ENCODE measurements around the gene PALS1.
A peak's percentile ranks its signal among the peaks of the same experiment; 100 is the strongest.

PALS1 gene

DNA sequence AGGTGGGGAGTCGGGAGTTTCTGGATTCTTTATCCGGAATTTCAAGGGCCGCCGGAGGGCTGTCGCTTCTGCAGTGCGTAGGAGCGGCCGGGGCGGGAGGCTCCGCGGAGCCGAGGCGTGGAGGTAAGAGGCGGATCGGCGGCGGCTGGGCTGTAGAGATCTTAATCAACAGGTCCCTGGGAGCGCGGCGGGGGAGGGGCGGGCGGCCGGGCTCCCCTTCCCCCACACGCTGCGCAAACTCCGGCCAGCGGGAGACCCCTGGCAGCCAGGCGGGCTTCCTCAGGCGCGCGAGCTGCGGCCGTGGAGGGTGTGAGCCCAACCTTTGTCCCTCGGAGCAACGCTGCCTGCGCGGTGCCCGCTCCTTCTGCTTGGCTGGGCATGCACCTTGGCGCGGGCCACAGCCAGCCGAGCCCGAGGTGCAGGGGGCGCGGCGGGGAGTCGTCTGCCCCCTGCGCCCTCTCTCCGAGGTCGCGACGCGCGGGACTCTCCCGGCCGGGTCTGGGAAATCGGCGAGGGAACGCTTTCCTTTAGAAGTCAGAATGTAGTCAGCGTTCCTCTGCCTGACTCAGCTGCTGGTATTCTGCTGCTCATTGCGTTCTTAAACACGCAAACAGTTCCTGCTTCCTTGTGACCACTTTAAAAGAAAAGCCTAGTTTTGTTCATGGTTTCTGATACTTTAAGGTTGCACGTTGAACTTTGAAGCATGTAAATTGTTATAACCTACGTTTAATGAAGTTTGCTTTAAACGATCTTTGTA, at the start of gene PALS1:
Gene PALS1, plus strand, starts transcription at position 25 of the 757 bp plus-strand sequence. CDS start 37,736 bp downstream, outside the sequence.
- DNase-seq (ENCODE audit: low read depth in 2 of 2), result no peak

DNA sequence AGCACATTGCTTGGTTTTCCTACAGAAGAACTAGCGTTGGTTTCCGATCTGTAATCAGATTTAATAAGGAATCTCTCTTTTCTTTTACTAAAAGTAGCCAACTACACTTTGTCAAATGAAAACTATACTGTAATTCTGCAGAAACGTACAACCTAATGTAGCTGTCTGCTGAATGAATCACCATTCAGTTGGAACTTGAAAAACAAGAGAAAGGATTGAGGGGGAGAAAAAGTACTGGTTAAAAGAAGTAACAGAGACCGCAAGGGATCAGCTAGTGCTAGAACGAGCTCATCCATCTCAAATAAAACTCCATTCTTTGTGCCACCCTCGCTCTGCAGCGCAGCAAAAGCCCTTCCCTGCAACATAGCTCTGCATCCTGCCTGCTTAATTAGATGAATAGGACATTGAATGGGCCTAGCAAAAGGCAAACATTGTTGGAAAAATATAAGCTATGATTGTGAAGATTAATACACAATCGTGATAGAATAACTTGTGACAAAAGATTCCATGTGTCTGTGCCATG, 49.4 kb upstream of the PALS1 start:
- DNase-seq (ENCODE audit: low read depth in 2 of 2), result no peak

DNA sequence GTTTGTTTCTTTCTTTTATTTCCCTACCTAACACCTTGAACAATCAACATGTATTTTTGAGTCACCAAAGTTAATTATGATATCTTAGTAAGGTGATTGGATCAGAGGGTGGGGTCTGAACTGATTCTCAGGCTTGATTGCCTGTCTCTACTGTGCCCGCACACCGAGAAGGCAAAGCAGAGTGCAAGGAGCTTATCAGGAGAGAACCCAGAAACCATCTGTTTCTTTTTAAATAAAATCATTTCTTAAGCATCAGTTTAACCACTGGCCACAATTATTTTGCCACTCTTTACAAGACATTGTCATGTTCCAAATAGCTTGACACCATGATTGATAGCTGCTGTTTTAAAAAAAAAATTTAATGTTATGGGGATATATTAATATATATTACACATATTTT, 48.9 kb upstream of the PALS1 start:
- no peak for DNase-seq (ENCODE audit: low read depth in 2 of 2)

DNA sequence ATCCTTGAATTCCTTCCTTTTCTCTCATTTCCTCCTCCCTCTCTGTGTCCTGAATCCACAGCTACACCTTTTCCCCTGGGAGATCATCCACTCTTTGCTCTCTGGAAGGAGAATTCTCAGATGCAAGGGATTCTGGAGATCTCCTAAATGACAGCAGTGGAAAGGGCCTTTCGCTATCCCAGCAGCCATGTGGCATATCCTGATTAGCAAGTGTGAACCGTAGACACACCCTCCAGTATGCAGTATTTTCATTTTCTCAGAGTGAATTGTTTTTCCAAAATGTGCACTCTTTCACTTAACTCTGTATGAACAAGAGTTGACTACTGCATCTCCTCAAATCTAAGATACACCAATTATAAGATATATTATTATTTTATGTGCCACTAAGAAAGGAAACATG, 46.0 kb upstream of the PALS1 start:
- DNase-seq (ENCODE audit: low read depth in 2 of 2), result no peak

DNA sequence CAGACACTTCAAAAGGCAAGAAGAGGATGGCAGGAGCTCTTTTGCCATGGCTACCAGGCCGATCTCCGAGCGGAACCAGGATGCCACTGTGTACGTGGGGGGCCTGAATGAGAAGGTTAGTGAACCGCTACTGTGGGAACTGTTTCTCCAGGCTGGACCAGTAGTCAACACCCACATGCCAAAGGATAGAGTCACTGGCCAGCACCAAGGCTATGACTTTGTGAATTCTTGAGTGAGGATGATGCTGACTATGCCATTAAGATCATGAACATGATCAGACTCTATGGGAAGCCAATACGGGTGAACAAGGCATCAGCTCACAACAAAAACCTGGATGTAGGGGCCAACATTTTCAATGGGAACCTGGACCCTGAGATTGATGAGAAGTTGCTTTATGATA, 42.2 kb upstream of the PALS1 start:
- DNase-seq (ENCODE audit: low read depth in 2 of 2), result no peak

DNA sequence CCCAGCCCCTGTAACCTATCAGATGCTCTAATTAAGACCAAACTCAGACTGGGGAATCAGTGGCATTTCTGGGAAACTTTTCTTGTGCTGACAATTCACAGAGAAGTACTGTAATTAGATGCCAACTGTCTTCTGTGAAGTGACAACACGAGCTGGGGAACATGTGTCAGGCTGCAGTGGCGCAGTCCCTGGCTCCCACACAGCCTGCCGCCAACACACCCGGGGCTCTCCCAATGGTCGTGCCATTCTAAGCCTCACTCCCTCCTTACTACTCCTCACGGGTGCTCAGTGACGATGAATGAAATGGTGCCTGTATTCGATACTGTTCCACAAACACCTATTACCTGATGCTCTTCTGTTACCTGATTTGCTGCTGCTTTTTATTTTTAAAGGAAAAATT, 33.4 kb upstream of the PALS1 start:
- DNase-seq (ENCODE audit: low read depth in 2 of 2), result no peak

DNA sequence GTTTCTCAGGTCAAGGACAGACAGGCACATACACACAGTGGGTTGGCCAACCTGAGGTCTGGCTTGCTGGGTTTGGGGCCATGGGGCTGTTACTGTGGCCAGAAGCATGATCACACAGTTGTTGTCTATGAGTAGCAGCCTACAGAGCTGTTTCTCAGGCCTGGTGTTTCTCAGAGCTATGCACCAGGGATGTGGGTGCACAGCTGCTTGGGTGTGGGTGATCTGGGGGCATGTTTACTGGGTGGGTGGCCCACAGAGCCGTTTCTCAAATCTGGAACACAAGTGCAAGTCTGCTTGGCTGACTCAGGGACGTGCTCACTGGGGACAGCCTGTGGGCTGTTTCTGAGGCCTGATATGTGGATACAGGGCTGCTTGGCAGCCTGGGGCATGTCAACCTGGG, 23.1 kb upstream of the PALS1 start:
- DNase-seq (ENCODE audit: low read depth in 2 of 2), result no peak

DNA sequence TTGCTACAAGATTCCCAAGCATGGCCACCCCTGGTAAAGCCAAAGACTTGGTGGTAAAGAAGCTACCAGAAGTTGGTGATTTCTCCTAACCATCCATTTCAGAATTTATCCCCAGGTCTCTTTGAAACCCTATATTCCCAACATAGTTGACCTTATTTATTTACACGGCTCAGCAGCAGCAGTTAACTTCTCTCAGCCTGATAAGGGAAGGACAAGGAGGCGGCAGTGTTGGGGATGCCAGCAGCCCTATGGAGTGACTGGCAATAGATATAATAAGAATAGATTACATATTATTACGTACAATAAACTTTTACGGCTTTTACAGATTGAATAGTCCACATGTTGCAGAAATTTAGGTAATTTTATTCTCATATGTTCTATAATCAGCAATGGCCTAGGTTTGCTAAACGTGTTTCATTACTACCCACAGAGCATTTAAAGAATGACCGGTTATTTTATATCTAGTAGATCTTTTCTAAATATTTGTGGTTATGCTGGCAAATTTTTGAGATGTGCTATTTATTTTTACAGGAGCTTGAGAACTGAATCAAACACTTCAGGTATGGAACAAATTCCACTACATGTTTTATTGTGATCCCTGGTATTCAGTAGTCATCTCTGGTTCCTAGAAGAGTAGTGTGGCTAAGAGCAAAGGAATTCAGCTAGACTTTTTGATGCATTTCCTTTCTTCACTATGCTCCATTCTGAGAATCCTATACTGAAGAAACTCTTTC, 19.8 kb upstream of the PALS1 start:
- DNase-seq (ENCODE audit: low read depth in 2 of 2), result no peak

DNA sequence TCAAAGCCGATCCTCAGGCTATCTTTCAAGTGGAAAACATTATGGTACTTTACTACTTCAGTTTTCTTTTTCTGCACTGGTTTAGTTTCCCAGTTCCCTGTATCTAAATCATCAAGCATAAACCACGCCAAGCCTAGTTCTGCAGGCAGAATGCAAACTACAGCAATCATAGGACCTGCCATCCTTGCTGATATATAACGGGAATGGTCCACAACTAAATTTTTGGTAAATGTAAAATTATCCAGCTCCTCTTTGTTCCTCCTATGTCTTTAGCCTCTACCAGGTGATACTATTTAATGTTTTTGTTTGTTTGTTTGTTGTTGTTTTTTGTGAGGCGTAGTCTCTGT, 19.3 kb upstream of the PALS1 start:
- DNase-seq (ENCODE audit: low read depth in 2 of 2), result no peak

DNA sequence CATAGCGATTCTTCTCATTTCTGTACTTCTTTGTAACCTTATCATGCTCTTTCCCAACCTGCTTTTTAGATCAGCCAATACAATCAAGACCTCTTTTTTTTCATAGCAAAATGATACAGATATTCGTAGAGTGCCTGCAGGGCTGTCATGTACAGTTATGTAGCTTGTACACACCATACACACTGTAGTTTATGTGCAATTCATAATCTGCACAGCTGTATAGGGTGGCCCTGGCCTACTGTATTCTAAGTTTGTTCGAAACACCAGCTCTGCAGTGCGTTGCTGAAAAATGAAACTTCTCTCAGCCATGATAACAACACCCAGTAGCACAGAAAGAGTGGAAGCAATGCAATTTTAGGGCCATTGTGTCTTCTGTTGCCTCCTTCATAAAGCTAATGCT, 15.7 kb upstream of the PALS1 start:
- no peak for DNase-seq (ENCODE audit: low read depth in 2 of 2)

DNA sequence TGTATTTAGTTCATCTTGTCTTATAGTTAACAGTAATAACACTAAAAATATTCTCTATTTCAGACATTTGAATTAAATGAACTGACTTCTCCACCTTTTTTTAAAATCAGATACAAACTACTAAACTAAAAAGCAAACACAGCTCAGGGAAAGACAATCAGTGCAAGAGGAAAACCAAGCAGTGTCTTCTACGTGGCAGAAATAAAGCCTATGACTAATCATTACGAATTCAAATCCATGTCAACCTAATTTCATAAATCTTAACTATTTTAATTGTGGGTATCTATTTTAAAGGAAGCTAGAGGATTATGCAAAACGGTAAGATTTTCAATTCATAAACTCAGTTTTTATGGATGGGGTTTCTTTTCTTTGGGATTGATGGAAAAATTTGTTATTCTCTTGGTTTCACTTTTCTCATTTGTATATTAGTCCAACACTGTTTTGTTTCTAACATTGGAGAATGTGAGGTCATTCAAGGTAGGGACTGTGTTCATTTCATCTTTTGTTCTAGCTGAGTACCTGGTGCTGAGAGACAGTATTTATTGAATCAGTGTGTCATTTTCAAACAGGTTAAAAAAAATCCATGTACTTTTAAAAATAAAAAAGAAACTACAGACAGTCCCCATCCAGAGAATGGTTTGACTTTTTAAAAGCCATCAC, 12.8 kb upstream of the PALS1 start:
- DNase-seq (ENCODE audit: low read depth in 2 of 2), result no peak

DNA sequence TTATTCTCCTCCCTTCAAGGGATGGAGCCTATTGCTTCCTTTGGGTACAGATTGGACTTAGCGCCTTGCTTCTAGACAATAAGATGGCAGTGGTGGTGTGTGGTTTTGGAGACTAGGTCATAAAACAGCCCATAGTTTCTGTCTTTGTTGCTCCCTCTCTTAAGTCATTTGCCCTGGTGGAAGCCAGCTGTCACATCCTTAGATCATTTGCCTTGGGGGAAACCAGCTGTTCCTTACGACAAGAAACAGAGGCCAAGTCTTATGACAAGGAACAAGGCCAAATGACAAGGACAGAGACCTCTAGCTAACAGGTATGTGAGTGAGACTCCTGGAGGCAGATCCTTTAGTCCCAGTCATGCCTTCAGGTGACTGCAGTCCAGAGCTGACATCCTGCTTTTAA, 9.2 kb upstream of the PALS1 start:
- DNase-seq (ENCODE audit: low read depth in 2 of 2), result no peak

DNA sequence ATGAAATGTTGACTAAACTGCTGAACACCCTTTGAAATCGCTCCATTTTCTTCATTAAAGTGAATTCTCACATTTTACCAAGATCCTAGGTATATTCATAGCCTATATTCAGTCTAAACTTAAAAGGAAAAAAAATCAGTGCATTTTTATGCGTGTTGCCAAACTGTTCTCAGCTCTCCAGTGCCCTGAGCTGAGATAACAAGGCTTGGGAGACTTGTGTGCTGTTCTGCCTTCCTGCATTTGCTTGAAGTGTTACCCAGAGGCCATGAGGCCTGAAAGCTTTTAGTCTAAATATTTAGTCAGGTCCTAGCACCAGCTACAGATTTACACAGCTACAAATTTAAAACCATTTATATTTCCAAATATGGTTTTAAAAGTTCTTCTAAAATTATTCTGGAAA, 8.6 kb upstream of the PALS1 start:
- DNase-seq (ENCODE audit: low read depth in 2 of 2), result no peak

DNA sequence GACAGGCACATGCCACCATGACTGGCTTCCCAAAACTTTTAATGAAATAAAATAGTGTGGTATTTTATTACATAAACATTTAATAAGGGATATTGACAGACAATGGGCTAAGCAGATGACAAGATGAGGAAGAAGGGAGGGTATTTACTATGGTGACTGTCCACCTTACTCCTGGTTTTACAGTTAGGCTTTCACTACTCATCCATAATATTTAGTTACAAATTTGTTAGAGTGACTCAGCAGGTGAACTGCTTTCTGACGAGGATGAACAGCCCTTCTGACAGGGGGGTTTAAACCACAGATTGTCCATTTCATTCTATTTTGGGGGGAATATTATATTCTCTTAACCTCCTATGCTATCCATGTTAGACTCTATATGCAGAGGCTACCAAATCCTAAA, 3.6 kb upstream of the PALS1 start:
- DNase-seq (ENCODE audit: low read depth in 2 of 2), result no peak

DNA sequence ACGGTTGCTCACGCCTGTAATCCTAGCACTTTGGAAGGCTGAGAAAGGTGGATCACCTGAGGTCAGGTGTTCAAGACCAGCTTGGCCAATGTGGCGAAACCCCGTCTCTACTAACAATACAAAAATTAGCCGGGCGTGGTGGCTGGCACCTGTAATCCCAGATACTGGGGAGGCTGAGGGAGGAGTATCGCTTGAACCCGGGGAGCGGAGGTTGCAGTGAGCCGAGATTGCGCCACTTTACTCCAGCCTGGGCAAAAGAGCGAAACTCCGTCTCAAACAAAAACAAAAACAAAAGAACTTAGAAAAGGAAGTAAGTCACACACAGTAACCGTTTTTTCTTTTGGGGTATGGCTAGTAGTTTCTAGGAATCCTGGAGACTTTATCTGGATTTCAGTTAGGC, 1.7 kb upstream of the PALS1 start:
- DNase-seq (ENCODE audit: low read depth in 2 of 2), result no peak

DNA sequence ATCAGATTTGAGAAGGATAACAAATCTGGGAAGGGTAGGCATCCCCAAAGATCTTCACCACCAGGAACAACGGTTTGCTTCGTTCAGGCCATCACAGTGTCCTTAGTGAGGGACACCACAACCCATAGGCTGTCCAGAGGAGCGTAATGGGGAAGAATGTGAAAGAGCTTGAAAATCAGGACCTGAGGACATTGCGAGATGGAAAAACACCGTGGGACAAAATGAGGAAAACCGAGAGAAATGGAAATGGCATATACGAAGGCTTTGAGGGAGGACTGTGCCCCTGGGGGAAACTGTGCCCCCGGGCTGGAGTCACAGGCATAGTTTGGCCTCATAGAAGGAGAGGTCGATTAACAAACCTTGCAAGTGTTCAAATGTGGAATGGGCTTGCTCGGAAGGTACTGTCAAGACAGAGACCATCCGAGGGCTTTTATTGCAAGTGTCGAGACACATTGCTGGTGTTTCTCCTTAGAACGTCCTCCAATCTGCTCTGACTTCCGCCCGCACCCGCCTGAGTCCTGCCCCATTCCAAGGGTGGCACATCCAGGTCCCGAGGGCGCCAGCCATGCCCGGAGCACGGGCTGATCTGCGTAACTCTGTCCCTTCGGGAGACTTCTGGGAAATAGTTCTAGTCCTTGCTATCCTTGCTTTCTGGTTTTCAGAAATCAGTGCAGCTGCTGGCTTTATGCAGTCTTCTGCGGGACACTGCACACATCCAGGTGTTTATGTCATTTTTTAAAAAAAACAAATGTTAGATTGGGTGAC, 885 bp upstream of the PALS1 start:
- DNase-seq (ENCODE audit: low read depth in 2 of 2), result peak; percentile 3 to 20

DNA sequence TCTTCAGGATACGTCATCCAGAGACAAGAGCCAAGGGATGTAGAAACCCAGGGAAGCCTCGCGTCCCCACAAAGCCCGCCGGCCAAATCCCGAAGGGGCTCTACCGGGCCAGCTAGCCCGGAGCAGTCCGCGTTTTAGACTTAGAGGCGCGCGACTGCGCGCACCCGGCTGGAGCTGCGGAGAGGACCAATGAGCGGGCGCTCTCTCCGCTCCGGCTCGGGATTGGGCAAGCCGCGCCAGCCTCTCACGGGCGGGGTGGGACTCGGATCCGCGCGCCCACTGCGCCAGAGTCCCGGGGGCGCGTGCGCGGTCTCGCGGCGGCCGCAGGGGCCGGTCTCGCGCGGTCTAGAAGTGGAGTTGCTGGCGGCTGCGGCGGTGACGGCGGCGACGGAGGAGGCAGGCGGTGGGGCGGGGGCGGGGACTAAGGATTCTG, 241 bp upstream of the PALS1 start:
- DNase-seq (ENCODE audit: low read depth in 2 of 2), result peak; percentile 90 to 91

DNA sequence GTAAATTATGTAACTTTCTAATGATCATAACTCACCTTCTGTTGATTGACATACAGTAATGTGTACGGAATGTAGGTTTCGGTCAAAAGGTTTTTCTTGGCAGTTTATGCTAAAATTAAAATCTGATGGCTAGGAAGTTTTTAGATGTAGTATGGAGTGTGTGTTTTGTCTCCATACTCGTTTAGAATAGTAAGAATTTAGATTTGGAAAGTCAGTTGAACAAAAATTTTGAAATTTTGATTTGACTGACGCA, 859 bp downstream of the PALS1 start:
- no peak for DNase-seq (ENCODE audit: low read depth in 2 of 2)

DNA sequence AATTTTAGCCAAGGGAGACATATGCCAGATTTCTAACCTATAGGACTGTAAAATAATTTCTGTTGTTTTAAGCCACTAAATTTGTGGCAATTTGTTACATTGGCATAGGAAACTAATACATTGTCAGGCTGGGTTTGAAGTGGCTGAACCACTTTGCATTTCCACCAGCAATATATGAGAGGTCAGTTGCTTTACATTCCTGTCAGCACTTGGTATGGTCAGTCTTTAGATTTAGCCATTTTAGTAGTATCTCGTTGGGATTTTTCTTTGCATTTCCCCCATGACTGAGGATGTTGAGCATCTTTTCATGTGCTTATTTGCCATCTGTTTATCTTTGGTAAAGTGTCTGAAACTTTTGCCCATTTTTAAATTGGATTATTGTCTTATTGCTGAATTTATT, 3.9 kb downstream of the PALS1 start:
- no peak for DNase-seq (ENCODE audit: low read depth in 2 of 2)

DNA sequence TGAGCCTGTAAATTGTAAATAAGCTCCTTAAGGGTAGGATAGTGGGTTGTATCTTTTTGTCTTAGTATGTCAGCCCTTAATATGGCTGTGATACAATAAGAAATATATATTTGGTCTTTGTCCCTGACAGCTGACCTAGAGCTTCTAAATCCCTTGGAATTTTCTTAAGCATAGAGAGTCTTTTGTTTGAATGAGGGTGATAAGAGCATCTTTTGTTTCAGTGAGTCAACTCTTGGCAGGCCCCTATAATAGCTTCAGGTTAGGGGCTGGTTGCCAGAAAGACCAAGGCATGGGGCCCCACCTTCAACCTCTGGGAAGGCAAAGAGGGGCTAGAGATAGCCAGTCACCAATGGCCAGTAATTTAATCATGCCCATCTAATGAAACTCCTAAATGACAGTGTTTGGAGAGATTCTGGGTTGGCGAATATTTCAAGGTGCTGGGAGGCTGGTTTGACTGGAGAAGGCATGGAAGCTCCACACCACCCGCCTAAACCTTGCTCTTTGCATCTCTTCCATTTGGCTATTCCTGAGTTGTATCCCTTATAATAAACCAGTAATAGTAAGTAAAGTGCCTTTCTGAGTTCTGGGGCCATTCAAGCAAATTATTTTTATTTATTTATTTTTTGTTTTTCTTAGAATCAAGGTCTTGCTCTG, 10.5 kb downstream of the PALS1 start:
- DNase-seq (ENCODE audit: low read depth in 2 of 2), result no peak

DNA sequence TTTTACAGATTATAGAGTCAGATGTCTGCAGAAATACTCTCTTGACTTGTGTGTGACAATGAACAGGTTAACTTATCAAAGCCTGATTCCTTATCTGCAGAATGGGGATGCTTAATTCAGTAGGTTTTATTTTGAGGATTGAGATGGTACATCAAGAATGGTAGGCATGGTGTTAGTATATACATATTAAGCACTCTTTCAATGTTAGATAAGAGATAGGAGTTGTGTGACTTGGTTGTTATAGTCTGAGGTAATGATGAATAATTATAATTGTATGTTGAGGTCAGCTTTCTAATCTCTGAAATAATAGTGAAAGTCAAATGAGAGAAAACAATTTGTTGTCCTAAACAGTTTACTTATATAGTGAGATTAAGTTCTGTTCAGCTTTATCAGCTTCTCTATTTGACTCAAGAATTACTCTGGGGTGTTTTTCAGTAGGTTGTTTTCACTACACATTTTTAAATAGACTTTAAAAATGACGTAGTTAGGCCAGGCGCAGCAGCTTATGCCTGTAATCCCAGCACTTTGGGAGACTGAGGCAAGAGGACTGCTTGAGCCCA, 11.9 kb downstream of the PALS1 start:
- no peak for DNase-seq (ENCODE audit: low read depth in 2 of 2)

DNA sequence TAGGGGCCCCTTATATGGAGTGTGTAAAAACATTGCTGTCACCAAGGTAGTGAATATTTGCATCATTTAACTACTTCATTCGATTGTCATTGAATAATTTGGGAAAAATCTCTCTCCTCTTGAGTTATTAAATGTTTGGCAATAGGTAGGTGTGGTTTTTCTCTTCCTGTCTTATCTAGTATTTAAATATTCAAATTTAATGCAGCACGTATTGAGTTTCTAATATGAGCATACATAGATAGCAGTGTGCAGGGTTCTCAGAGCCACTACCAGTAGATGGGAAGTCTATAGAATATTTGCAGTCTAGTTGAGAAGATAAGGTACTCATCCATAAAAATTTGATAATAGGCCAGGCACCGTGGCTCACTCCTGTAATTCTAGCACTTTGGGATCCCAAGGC, 16.7 kb downstream of the PALS1 start:
- DNase-seq (ENCODE audit: low read depth in 2 of 2), result no peak
